H1 (cell line): Measurements from ENCODE around the gene UMPS. TPM values are rescaled to one million over a fixed set of nuclear protein-coding genes. Genes with fewer than 3 reads are reported as not detected.
A peak's percentile ranks its signal among the peaks of the same experiment; 100 is the strongest.

Source experiments
- CTCF ChIA-PET: fragments of 300-600 bp; sonication (Branson Sonifier 250); formaldehyde crosslinking; loops from one replicate; lab custom pipeline; 2021; ENCODE audit not compliant: partially characterized antibody; lab: Charles Lee
- POLR2A ChIA-PET: fragments of 300-600 bp; sonication (Branson Sonifier 250); formaldehyde crosslinking; loops from one replicate; lab custom pipeline; 2021; ENCODE audit warnings: inconsistent platforms; ENCODE audit not compliant: partially characterized antibody; lab: Charles Lee
- DNase-seq, 2 experiments: peaks; one replicate each; pipeline versions ENCODE4 v3.0.0 to v3.0.0-alpha.2; 2010 to 2022; ENCODE audit warnings: low spot score in 2 of 2, low read depth in 1 of 2, mixed read lengths in 1 of 2
- FAIRE-seq: peaks from 2 replicates; lab custom pipeline; 2011; peaks lifted over from hg19 to GRCh38; lab: Jason Lieb, UNC
- H2AFZ ChIP-seq: 2 replicates; pipeline ENCODE4 v1.8.1; 2012; ENCODE audit warnings: low read length, inconsistent platforms
- H2AK5ac ChIP-seq: 2 replicates; pipeline ENCODE4 v1.6.1; 2013; ENCODE audit warnings: low read depth, low read length
- H2BK120ac ChIP-seq: replicated peaks from 2 replicates; pipeline ENCODE3; 2013; ENCODE audit warnings: low read depth, low read length, inconsistent platforms
- H2BK12ac ChIP-seq: 2 replicates; pipeline ENCODE4 v1.6.1; 2013; ENCODE audit warnings: low read depth, low read length
- H2BK15ac ChIP-seq: 2 replicates; pipeline ENCODE4 v1.6.1; 2013; ENCODE audit warnings: low read length
- H2BK20ac ChIP-seq: 2 replicates; pipeline ENCODE4 v1.6.1; 2013; ENCODE audit warnings: low read length
- H2BK5ac ChIP-seq: 2 replicates; pipeline ENCODE4 v1.6.1; 2013; ENCODE audit warnings: low read depth, low read length
- H3K14ac ChIP-seq: 2 replicates; pipeline ENCODE4 v1.6.1; 2013; ENCODE audit warnings: inconsistent platforms; ENCODE audit not compliant: insufficient read length
- H3K18ac ChIP-seq: 2 replicates; pipeline ENCODE4 v1.6.1; 2013; ENCODE audit warnings: low read length; ENCODE audit errors: extremely low read depth
- H3K23ac ChIP-seq: 2 replicates; pipeline ENCODE4 v1.6.1; 2013; ENCODE audit warnings: inconsistent platforms; ENCODE audit not compliant: insufficient read length
- H3K23me2 ChIP-seq: 2 replicates; pipeline ENCODE4 v1.6.1; 2013; ENCODE audit warnings: low read depth, low read length
- H3K27ac ChIP-seq: 2 replicates; pipeline ENCODE4 v1.6.1; 2011; ENCODE audit warnings: low read depth, low read length, inconsistent platforms
- H3K27me3 ChIP-seq, 4 experiments: replicated peaks in 1 of 4; 1 replicate in 1 of 4; 2 replicates in 3 of 4; pipeline versions ENCODE4 v1.6.1 to v1.8.1; 2011 to 2013; ENCODE audit warnings: low read length in 3 of 4, mild to moderate bottlenecking in 3 of 4, inconsistent platforms in 2 of 4, mixed read lengths in 2 of 4, moderate library complexity in 1 of 4; ENCODE audit not compliant: control insufficient read depth in 3 of 4, insufficient read depth in 3 of 4; ENCODE audit errors: extremely low read depth in 1 of 4
- H3K36me3 ChIP-seq, 4 experiments: 2 replicates each; pipeline versions ENCODE4 v1.6.1 to v1.8.1; 2011 to 2013; ENCODE audit warnings: mild to moderate bottlenecking in 4 of 4, low read length in 3 of 4, moderate library complexity in 2 of 4, control low read depth in 1 of 4, inconsistent platforms in 1 of 4; ENCODE audit not compliant: insufficient read depth in 4 of 4, control insufficient read depth in 2 of 4
- H3K4ac ChIP-seq: replicated peaks from 2 replicates; pipeline ENCODE3; 2013; ENCODE audit warnings: low read length, low read depth, mixed read lengths, inconsistent platforms; ENCODE audit not compliant: insufficient read length
- H3K4me1 ChIP-seq, 4 experiments: replicated peaks in 1 of 4; 1 replicate in 1 of 4; 2 replicates in 3 of 4; pipeline versions ENCODE4 v1.6.1 to v1.8.1; 2011 to 2013; ENCODE audit warnings: low read length in 3 of 4, inconsistent platforms in 2 of 4, mixed read lengths in 1 of 4; ENCODE audit not compliant: insufficient read depth in 4 of 4, control insufficient read depth in 3 of 4
- H3K4me2 ChIP-seq, 2 experiments: 2 replicates each; pipeline versions ENCODE4 v1.6.1 to v1.8.1; 2011 to 2013; ENCODE audit warnings: low read depth in 2 of 2, low read length in 2 of 2, control low read depth in 1 of 2, inconsistent platforms in 1 of 2, mild to moderate bottlenecking in 1 of 2; ENCODE audit not compliant: insufficient read depth in 1 of 2
- H3K4me3 ChIP-seq, 4 experiments: fragments of 200-600, 300-600 bp in 1 of 4; sonication (generic), shearing (Covaris generic), sonication (Bioruptor Twin) in 1 of 4; 2 replicates each; pipeline versions ENCODE4 v1.5.1 to v1.8.1; 2011 to 2016; ENCODE audit warnings: low read length in 4 of 4, low read depth in 3 of 4, control low read depth in 2 of 4, inconsistent platforms in 2 of 4, mild to moderate bottlenecking in 2 of 4, mixed read lengths in 1 of 4, moderate library complexity in 1 of 4; ENCODE audit not compliant: insufficient read depth in 2 of 4; ENCODE audit errors: extremely low read depth in 1 of 4
- H3K56ac ChIP-seq: replicated peaks from 2 replicates; pipeline ENCODE3; 2013; ENCODE audit warnings: low read depth, mild to moderate bottlenecking, mixed read lengths, low read length, inconsistent platforms; ENCODE audit not compliant: insufficient read length
- H3K79me1 ChIP-seq: 2 replicates; pipeline ENCODE4 v1.6.1; 2013; ENCODE audit warnings: low read depth, low read length, control low read depth
- H3K79me2 ChIP-seq, 2 experiments: 2 replicates each; pipeline versions ENCODE4 v1.6.1 to v1.8.1; 2012 to 2013; ENCODE audit warnings: low read length in 2 of 2, mild to moderate bottlenecking in 2 of 2, inconsistent platforms in 1 of 2; ENCODE audit not compliant: insufficient read depth in 2 of 2, control insufficient read depth in 1 of 2
- H3K9ac ChIP-seq, 4 experiments: replicated peaks in 1 of 4; 1 replicate in 1 of 4; 2 replicates in 3 of 4; pipeline versions ENCODE4 v1.6.1 to v1.8.1; 2011 to 2013; ENCODE audit warnings: low read depth in 3 of 4, low read length in 3 of 4, control low read depth in 2 of 4, mild to moderate bottlenecking in 2 of 4, moderate library complexity in 2 of 4, inconsistent platforms in 1 of 4; ENCODE audit errors: extremely low read depth in 1 of 4
- H3K9me3 ChIP-seq, 2 experiments: 2 replicates each; pipeline versions ENCODE4 v1.6.1 to v1.8.1; 2012 to 2013; ENCODE audit warnings: mild to moderate bottlenecking in 2 of 2, moderate library complexity in 2 of 2, control low read depth in 1 of 2, inconsistent platforms in 1 of 2, low read depth in 1 of 2, low read length in 1 of 2, mixed read lengths in 1 of 2; ENCODE audit not compliant: insufficient read depth in 2 of 2
- H4K20me1 ChIP-seq, 2 experiments: replicated peaks in 1 of 2; 2 replicates each; pipeline versions ENCODE3 to v1.8.1; 2011 to 2013; ENCODE audit warnings: inconsistent platforms in 2 of 2, low read length in 2 of 2, mild to moderate bottlenecking in 1 of 2; ENCODE audit not compliant: insufficient read depth in 2 of 2, control insufficient read depth in 1 of 2
- H4K5ac ChIP-seq: 2 replicates; pipeline ENCODE4 v1.6.1; 2013; ENCODE audit warnings: low read length, low read depth, mixed read lengths, inconsistent platforms; ENCODE audit not compliant: insufficient read length
- H4K8ac ChIP-seq: 2 replicates; pipeline ENCODE4 v1.8.0; 2013; ENCODE audit warnings: mild to moderate bottlenecking, moderate library complexity, low read length, inconsistent platforms; ENCODE audit not compliant: insufficient read depth; ENCODE audit errors: extremely low read depth
- H4K91ac ChIP-seq: replicated peaks from 2 replicates; pipeline ENCODE3; 2013; ENCODE audit warnings: low read length, mixed read lengths, inconsistent platforms; ENCODE audit not compliant: insufficient read length
- EZH2 ChIP-seq: fragments of 200-600 bp; sonication (generic); IDR thresholded peaks from 2 replicates; pipeline ENCODE4 v1.7.1; 2012; ENCODE audit warnings: low read depth, mild to moderate bottlenecking, moderate library complexity, low read length, inconsistent platforms; ENCODE audit not compliant: severe bottlenecking
- KDM1A ChIP-seq: fragments of 200-600, 300-600 bp; sonication (generic); IDR thresholded peaks from 2 replicates; pipeline ENCODE4 v1.7.1; 2016; ENCODE audit warnings: mild to moderate bottlenecking, low read length, borderline replicate concordance
- POLR2A ChIP-seq, 2 experiments: IDR thresholded peaks; 1 replicate in 1 of 2; 2 replicates in 1 of 2; pipeline ENCODE4 v1.6.1; 2011; ENCODE audit warnings: low read depth in 2 of 2, low read length in 2 of 2, mild to moderate bottlenecking in 2 of 2; ENCODE audit errors: control extremely low read depth in 1 of 2
- POLR2AphosphoS5 ChIP-seq: IDR thresholded peaks from 2 replicates; pipeline ENCODE4 v1.6.1; 2011; ENCODE audit warnings: low read depth, low read length
- RXRA ChIP-seq: IDR thresholded peaks from 2 replicates; pipeline ENCODE4 v1.6.1; 2011; ENCODE audit warnings: low read depth, mild to moderate bottlenecking, low read length, moderate library complexity; ENCODE audit not compliant: insufficient read depth
- SAP30 ChIP-seq: fragments of 300-600 bp; sonication (generic); IDR thresholded peaks from 2 replicates; pipeline ENCODE4 v1.7.1; 2012; ENCODE audit warnings: low read length, moderate library complexity, mild to moderate bottlenecking, inconsistent platforms; ENCODE audit not compliant: insufficient read depth, insufficient replicate concordance
- SIN3A ChIP-seq, 2 experiments: IDR thresholded peaks in 1 of 2; conservative IDR thresholded peaks in 1 of 2; 2 replicates each; pipeline ENCODE4 v1.6.1; 2011 to 2012; ENCODE audit warnings: low read length in 2 of 2, improper control_type of control experiment in 1 of 2, low read depth in 1 of 2, mild to moderate bottlenecking in 1 of 2
- TAF7 ChIP-seq: optimal IDR thresholded peaks from 2 replicates; pipeline ENCODE3; 2011; ENCODE audit warnings: low read depth, mild to moderate bottlenecking, inconsistent platforms, low read length, moderate library complexity, borderline replicate concordance
- YY1 ChIP-seq: IDR thresholded peaks from 2 replicates; pipeline ENCODE4 v1.6.1; 2011; ENCODE audit warnings: low read depth, mild to moderate bottlenecking, low read length
- WGBS, 2 experiments: shearing (Covaris generic) in 1 of 2; methylation state at CpG; one replicate each; pipeline versions ENCODE4 v1.1.6 to v1.1.7; 2013 to 2015; ENCODE audit warnings: low lambda C conversion rate in 2 of 2, mixed read lengths in 2 of 2, inconsistent platforms in 1 of 2, low coverage in 1 of 2, missing lambda C conversion rate in 1 of 2; ENCODE audit not compliant: insufficient replicate concordance in 2 of 2, insufficient coverage in 1 of 2, insufficient read length in 1 of 2; ENCODE audit errors: extremely low coverage in 1 of 2, missing lambda C conversion rate in 1 of 2; 5-methylcytosine and 5-hydroxymethylcytosine counted together
- polyA plus RNA-seq, 7 experiments: library from polyadenylated mRNA; depleted of rRNA in 3 of 7; stranded (reverse) in 5 of 7; unstranded in 2 of 7; fragments of >200 nt in 5 of 7; fragments of 200-250 nt in 2 of 7; gene quantifications; 1 replicate in 5 of 7; 2 replicates in 1 of 7; 4 replicates in 1 of 7; pipeline versions ENCODE4 v1.2.1 to v1.2.3, GENCODE V29; 2011 to 2013; ENCODE audit warnings: missing spikeins in 2 of 7, mixed read lengths in 2 of 7
- total RNA-seq: library from RNA; stranded (reverse); fragmentation: NEBNext Ultra II Directional; extraction: Animal tissue kit (Norgen Biotek cat#: 25700); gene quantifications from 2 replicates; pipeline ENCODE4 v1.2.1, GENCODE V29; 2021

The UMPS gene
- total and polyA plus RNA-seq, 2 of the 8 experiments (the other 6 are each of a cell fraction or from before 2014, with no cell fraction given) = 32.8 to 59.0 TPM

DNA sequence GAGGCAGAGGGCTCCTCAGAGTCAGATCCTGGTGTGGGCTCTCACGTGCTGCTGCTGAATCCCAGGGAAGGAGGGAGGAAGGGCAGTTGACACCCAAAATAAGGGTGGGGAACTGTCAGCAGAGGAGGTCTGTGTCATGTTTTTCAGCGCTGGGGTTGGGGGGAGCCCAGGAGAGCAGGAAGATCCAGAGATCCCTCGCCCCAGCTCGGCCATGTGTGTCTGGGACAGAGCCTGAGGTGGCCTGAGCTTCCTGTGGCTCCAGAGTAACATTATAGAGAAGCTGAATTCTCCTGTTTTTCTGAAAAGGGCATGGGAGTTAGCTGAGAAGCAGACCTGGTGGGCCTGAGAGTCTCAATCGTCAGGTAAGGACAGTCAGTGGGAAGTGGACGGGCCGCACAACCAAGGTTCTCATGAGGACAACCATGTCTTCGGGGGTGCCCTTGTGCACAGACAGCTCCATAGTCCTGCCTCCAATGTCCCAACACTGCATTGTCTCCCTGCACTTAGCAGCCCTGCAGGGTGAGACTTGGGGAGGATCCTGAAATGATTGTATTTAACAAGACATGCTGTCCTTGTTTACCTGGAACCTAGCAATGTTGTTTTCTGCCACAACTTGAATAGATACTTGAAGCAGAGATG, 18.4 kb downstream of the UMPS start:
- Histone ChIP-seq H2BK5ac (no peak overlapping the region), H4K8ac (peak overlapping the region; percentile 28), H3K18ac (no peak overlapping the region), H3K4ac (no peak overlapping the region), H4K20me1 (no peaks in the 10 kb centered on the region), H3K4me2 (no peak overlapping the region), H2AK5ac (no peak overlapping the region), H3K4me3 (no peak overlapping the region), H3K23me2 (no peaks in the 10 kb centered on the region), H3K9me3 (no peaks in the 10 kb centered on the region), H3K4me1 (peaks cover 0 to 3% (median 1%) of the 10 kb centered on the region in 4 experiments; a peak in 3 of 7 replicates), H3K14ac (no peak overlapping the region), H3K36me3 (peaks cover 8 to 34% (median 19%) of the 10 kb centered on the region in 4 experiments; a peak in 6 of 8 replicates), H3K23ac (no peak overlapping the region), H2BK20ac (no peak overlapping the region), H3K9ac (no peak overlapping the region), H2BK120ac (no peak overlapping the region), H3K79me1 (no peaks in the 10 kb centered on the region), H4K5ac (no peak overlapping the region), H4K91ac (no peak overlapping the region), H3K56ac (no peak overlapping the region), H2BK12ac (no peak overlapping the region), H3K27ac (no peak overlapping the region), H3K27me3 (no peaks in the 10 kb centered on the region), H3K79me2 (no peaks in the 10 kb centered on the region), H2AFZ (no peak overlapping the region), H2BK15ac (no peak overlapping the region)
- ChIA-PET POLR2A (interaction anchor here (1.1 to 6.0 kb wide), 5 partner anchors 8 to 17 kb away, joined by 4 to 50 read pairs (median 11); partner anchors contain the start of gene UMPS), CTCF (interaction anchor here (0.8 to 1.0 kb wide), 2 partner anchors 9 to 12 kb away, joined by 4 read pairs; no protein-coding TSS in a partner anchor)
- TF ChIP-seq KDM1A (no peak), SIN3A (conservative IDR thresholded peaks at IDR 0.05 in 1 of 2, IDR thresholded peaks at IDR 0.05 in 1 of 2; ENCODE audit: low read depth in 1 of 2, low read length in 2 of 2) (no peak), YY1 (no peak), RXRA (no peak), SAP30 (no peak), POLR2A (IDR thresholded peaks at IDR 0.05; ENCODE audit: control extremely low read depth in 1 of 2, low read depth in 2 of 2, low read length in 2 of 2) (0 out of 3 replicates have a peak, but pooled peaks of 1 of the 2 experiments have one; percentile 12), TAF7 (no peak), POLR2AphosphoS5 (peak; percentile 69), EZH2 (no peak)
- DNase-seq (no peak), FAIRE-seq (no peak)
- 91% methylated on average over 8 of the region's 8 CpGs; no CpG with 5 or more reads in 1 of the 2 experiments for WGBS, 2 experiments
